Middle frontal gyrus (tissue), 1 donor: ENCODE measurements around the gene APOL1.

Experiments
- DNase-seq: peaks from one replicate; pipeline ENCODE4 v3.0.0-alpha.2; 2015; ENCODE audit warnings: low spot score; ENCODE audit errors: extremely low spot score

APOL1 gene

DNA sequence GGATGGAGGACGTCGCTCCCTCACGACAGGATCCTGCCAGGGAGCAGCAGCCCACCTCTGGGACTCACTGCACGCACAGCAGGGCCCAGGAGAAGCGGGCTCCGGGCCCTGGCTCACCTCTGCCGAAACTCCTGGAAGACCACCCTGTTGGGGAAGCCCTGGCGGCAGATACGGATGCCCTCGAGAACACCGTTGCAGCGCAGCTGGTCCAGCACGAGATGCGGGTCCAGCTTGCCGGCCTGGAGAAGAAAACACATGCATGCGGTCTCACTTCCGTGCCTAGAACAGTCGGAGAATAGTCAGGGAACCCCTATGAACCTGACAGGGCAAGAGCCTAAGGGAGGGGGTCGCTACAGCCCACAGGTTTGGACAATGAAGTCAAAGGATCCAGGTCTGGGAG lies 52.9 kb downstream of the APOL1 start:
- no peak for DNase-seq

DNA sequence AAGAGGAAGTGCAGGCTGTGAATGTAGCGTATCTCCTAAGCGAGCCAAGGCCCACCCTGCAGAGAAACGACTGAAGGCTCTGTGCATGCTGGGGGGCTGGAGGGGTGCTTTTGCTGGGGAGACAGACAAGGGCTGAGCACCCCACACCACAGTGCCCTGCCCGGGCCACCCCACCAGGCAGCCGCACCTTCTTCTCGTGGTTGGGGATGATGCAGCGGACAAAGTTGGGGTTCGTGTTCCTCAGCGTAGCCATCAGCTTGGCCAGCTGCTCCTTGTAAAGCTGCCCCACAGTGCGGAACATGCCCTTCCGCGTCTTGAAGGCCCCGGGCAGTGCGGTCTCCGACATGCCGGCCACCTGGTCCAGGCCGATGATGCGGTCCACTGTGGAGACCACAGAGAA lies 53.3 kb downstream of the APOL1 start:
- no peak for DNase-seq

DNA sequence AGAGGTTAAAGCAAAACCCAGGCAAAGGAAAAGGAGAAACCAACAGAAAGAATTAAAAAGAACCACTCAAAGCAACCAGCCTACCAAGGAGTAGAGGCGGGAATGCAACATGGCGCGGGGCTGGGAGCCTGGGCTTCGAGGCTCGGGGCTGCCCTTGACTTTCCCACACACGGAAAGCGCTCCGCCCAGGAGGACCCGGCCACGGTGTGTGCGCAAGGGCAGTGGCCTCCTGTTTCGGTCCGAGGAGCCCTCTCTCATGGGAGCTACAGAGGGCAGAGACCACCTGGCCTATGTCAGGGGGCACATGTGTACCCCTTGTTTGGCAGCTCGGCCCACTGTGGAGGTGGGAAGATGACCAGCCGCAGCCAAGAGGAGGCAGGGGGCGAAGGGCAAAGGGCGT lies 55.9 kb downstream of the APOL1 start:
- DNase-seq: no peak

DNA sequence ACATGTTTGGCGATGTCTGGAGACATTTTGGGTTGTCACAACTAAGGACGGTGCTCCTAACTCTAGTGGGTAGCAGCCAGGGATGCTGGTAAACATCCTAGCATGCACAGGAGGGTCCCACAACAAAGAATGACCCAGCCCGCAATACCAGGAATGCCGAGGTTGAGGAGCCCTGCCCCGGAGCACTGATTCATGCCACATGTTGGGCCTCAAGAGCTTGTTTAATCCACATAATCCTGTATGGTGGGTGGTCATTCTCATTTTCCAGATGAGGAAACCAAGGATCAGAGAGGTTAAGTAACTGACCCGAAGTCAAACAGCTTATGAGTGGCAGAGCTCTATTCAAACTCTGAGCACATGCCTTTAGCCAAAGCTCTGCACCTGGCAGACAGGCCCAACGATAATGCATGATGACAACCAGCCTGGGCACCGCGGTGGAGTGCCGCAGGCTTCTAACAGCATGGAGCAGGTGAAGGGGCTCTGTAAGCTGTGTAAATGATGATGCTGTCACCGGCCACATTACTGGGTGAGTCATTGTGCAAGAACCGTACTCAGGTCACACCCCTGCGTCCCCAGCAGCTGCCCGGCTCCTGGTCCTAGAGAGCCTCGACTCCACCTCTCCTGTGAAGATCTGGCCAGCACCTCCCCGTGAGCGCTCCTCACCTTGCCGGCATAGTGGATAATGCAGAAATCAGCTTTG lies 58.6 kb downstream of the APOL1 start:
- no peak for DNase-seq

GRCh38 chr22:36315325-36315724 lies 62.4 kb downstream of the APOL1 start:
- DNase-seq: no peak

DNA sequence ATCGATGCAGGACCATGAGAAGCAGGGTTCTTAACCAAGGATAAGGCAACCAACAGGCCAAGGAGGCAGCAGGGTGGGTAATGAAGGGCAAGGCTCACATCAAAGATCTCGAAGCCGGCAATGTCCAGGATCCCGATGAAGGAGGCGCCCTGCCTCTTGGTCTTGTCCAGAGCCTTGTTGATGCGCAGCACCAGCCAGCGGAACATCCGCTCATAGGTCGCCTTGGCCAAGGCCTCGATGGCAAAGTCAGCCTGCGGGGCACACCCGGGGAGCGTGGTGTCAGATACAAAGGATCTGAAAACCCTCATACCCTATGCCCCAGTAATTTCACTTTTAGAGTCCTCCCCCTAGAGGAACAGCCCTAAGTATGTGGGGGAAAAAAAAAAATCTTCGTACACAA lies 63.5 kb downstream of the APOL1 start:
- no peak for DNase-seq
